DND-41 (cell line): Measurements from ENCODE around the gene LPCAT1.

Experiments used
- ATAC-seq: fragments of 200-7000 bp; cut with Tn5 transposase; 3 replicates; pipeline ENCODE4 v1.9.1; 2021; ENCODE audit warnings: low read depth; ENCODE audit not compliant: insufficient read depth
- DNase-seq: peaks from one replicate; pipeline ENCODE4 v3.0.0-alpha.2; 2020
- H2AFZ ChIP-seq: 2 replicates; pipeline ENCODE4 v1.6.0; 2012; ENCODE audit warnings: low read depth, low read length
- H3K27ac ChIP-seq: 2 replicates; pipeline ENCODE4 v1.5.1; 2012; ENCODE audit warnings: low read length, inconsistent platforms
- H3K27me3 ChIP-seq: fragments of 200-600 bp; sonication (generic); 2 replicates; pipeline ENCODE4 v1.6.0; 2012; ENCODE audit warnings: low read length, mild to moderate bottlenecking, inconsistent platforms; ENCODE audit not compliant: insufficient read depth, poor library complexity
- H3K36me3 ChIP-seq: 2 replicates; pipeline ENCODE4 v1.5.1; 2012; ENCODE audit warnings: low read length, inconsistent platforms; ENCODE audit not compliant: insufficient read depth
- H3K4me1 ChIP-seq: 2 replicates; pipeline ENCODE4 v1.5.1; 2012; ENCODE audit warnings: mild to moderate bottlenecking, low read length; ENCODE audit not compliant: insufficient read depth
- H3K4me2 ChIP-seq: 2 replicates; pipeline ENCODE4 v1.6.0; 2012; ENCODE audit warnings: mild to moderate bottlenecking, moderate library complexity, low read length, inconsistent platforms; ENCODE audit not compliant: insufficient read depth
- H3K4me3 ChIP-seq, 2 experiments: fragments of 200-600 bp in 1 of 2; shearing (Covaris generic) in 1 of 2; 2 replicates each; pipeline ENCODE4 v1.5.1; 2012 to 2016; ENCODE audit warnings: inconsistent platforms in 2 of 2, low read length in 2 of 2, mild to moderate bottlenecking in 2 of 2, low read depth in 1 of 2, moderate library complexity in 1 of 2
- H3K79me2 ChIP-seq: 2 replicates; pipeline ENCODE4 v1.6.0; 2012; ENCODE audit warnings: low read length, inconsistent platforms; ENCODE audit not compliant: insufficient read depth
- H3K9ac ChIP-seq: 2 replicates; pipeline ENCODE4 v1.6.0; 2012; ENCODE audit warnings: low read depth, mild to moderate bottlenecking, inconsistent platforms, low read length, moderate library complexity
- H3K9me3 ChIP-seq: 2 replicates; pipeline ENCODE4 v1.5.1; 2012; ENCODE audit warnings: low read length, moderate library complexity, mild to moderate bottlenecking, inconsistent platforms; ENCODE audit not compliant: insufficient read depth, severe bottlenecking
- H4K20me1 ChIP-seq: 2 replicates; pipeline ENCODE4 v1.6.0; 2012; ENCODE audit warnings: low read length; ENCODE audit not compliant: insufficient read depth
- EZH2 ChIP-seq: IDR thresholded peaks from 3 replicates; pipeline ENCODE4 v1.6.1; 2012; ENCODE audit warnings: borderline replicate concordance, low read depth, mild to moderate bottlenecking, moderate library complexity, low read length, inconsistent platforms; ENCODE audit not compliant: severe bottlenecking
- TF ChIP-seq, protein P1 (sequence below): IDR thresholded peaks from 2 replicates; pipeline ENCODE4 v1.5.1; 2012; ENCODE audit warnings: borderline replicate concordance, low read length, moderate library complexity, mild to moderate bottlenecking; ENCODE audit not compliant: poor library complexity, severe bottlenecking; ENCODE audit errors: extremely low read depth

LPCAT1 gene

DNA sequence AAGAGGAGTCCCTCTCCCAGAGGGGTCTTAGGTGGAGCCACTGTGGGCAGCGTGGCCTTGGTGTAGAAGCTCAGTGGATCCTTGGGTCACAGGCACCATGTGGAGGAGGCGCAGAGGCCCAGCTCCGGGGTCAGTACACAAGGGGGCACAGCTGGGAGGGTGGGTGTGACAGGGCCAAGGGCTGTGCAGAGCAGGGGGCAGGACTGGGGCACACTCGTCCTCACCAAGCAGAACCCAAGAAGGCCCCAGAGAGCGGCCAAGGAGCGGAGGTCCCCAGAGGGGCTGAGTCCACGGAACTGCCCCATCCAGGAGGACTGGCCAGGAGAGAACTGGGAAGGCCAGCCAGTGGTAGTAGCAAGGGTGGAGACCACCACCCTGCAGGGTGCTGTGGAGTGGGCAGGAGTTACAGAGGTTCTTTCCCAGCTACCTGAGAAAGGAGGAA is 2.5 kb upstream of the LPCAT1 start:
- no peak overlapping the region for H3K4me3 ChIP-seq
- H3K4me2 ChIP-seq, result no peak overlapping the region

GRCh38 chr5:1525624-1526189 is 1.9 kb upstream of the LPCAT1 start:
- peaks cover 30% of the 10 kb centered on the region for H3K79me2 ChIP-seq
- no peak overlapping the region for H3K4me3 ChIP-seq
- H2AFZ ChIP-seq, result no peak overlapping the region
- no peak overlapping the region for H3K27ac ChIP-seq
- peaks cover 32% of the 10 kb centered on the region for H3K4me1 ChIP-seq
- TF ChIP-seq EZH2, result no peak
- TF ChIP-seq, protein P1, sequence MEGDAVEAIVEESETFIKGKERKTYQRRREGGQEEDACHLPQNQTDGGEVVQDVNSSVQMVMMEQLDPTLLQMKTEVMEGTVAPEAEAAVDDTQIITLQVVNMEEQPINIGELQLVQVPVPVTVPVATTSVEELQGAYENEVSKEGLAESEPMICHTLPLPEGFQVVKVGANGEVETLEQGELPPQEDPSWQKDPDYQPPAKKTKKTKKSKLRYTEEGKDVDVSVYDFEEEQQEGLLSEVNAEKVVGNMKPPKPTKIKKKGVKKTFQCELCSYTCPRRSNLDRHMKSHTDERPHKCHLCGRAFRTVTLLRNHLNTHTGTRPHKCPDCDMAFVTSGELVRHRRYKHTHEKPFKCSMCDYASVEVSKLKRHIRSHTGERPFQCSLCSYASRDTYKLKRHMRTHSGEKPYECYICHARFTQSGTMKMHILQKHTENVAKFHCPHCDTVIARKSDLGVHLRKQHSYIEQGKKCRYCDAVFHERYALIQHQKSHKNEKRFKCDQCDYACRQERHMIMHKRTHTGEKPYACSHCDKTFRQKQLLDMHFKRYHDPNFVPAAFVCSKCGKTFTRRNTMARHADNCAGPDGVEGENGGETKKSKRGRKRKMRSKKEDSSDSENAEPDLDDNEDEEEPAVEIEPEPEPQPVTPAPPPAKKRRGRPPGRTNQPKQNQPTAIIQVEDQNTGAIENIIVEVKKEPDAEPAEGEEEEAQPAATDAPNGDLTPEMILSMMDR, result no peak
- H3K27me3 ChIP-seq, result no peaks in the 10 kb centered on the region
- ATAC-seq (no peak), DNase-seq (peak; percentile 4)
- peaks cover 24% of the 10 kb centered on the region for H4K20me1 ChIP-seq
- H3K4me2 ChIP-seq, result no peak overlapping the region
- no peak overlapping the region for H3K9ac ChIP-seq
- no peaks in the 10 kb centered on the region for H3K9me3 ChIP-seq
- H3K36me3 ChIP-seq, result peaks cover 13% of the 10 kb centered on the region

More for the DNA sequence above, 2.5 kb upstream of the LPCAT1 start:
- TF ChIP-seq, protein P1, result no peak
- TF ChIP-seq EZH2, result no peak
- H3K27ac ChIP-seq, result no peak overlapping the region
- no peak overlapping the region for H3K9ac ChIP-seq
- H2AFZ ChIP-seq, result no peak overlapping the region
- peaks cover 25% of the 10 kb centered on the region for H3K79me2 ChIP-seq
- H4K20me1 ChIP-seq, result peaks cover 20% of the 10 kb centered on the region
- no peaks in the 10 kb centered on the region for H3K27me3 ChIP-seq
- no peaks in the 10 kb centered on the region for H3K9me3 ChIP-seq
- ATAC-seq, result no peak
- H3K4me1 ChIP-seq, result peaks cover 27% of the 10 kb centered on the region
- DNase-seq, result peak; percentile 2
- H3K36me3 ChIP-seq, result peaks cover 8% of the 10 kb centered on the region

- no peaks in the 10 kb centered on the region for H3K9me3 ChIP-seq
- no peak for ATAC-seq
- peaks cover 28% of the 10 kb centered on the region for H4K20me1 ChIP-seq
- TF ChIP-seq, protein P1, result no peak
- TF ChIP-seq EZH2, result no peak
- peak overlapping the region in 1 of 2 experiments; percentile 62; a peak in 1 of 4 replicates for H3K4me3 ChIP-seq
- peaks cover 18% of the 10 kb centered on the region for H3K36me3 ChIP-seq
- no peaks in the 10 kb centered on the region for H3K27me3 ChIP-seq
- H2AFZ ChIP-seq, result peak overlapping the region; percentile 88
- H3K9ac ChIP-seq, result peak overlapping the region; percentile 63
- DNase-seq, result peak; percentile 5
- H3K4me2 ChIP-seq, result peak overlapping the region; percentile 79
- H3K4me1 ChIP-seq, result peaks cover 32% of the 10 kb centered on the region
- no peak overlapping the region for H3K27ac ChIP-seq
- peaks cover 36% of the 10 kb centered on the region for H3K79me2 ChIP-seq
Observed at GRCh38 chr5:1524799-1525623, 1.3 kb upstream of the LPCAT1 start.
